ENCODE data around the gene KRT36.

The KRT36 gene

DNA sequence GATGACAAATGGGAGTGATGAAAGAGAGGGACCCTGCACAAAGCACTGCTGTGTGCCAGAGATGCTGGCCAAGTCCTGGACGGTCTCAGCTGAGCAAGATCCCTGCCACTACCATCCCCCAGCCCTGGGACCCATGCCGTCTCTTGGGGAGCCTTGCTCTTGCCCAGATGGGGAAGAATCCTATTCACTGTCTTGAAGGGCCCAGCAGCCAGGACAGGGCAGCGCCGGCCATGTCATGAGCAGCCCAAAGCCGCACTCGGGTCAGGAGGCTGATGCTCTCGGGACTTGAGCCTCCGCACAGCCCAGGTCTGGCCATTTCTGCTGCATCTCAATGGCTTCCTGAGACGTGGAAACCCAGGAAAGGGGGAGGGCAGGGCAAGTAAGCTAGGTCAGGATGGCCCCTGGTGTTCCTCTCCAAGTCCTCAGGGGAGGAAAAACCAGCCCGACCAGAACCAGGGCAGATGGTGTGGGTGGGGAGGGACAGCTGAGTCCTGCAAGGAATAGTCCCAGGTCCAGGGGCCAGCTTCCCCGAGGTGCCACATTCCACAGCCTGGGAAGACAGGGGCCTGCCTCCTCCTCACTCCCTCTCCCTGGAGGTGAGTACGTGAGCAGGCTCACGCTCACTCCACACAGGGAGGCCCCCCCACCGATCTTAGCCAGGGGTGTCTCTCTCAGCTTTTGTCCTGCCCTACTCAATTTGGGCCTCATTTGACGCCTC, 46.2 kb upstream of the KRT36 start:
- TF ChIP-seq, protein P1, sequence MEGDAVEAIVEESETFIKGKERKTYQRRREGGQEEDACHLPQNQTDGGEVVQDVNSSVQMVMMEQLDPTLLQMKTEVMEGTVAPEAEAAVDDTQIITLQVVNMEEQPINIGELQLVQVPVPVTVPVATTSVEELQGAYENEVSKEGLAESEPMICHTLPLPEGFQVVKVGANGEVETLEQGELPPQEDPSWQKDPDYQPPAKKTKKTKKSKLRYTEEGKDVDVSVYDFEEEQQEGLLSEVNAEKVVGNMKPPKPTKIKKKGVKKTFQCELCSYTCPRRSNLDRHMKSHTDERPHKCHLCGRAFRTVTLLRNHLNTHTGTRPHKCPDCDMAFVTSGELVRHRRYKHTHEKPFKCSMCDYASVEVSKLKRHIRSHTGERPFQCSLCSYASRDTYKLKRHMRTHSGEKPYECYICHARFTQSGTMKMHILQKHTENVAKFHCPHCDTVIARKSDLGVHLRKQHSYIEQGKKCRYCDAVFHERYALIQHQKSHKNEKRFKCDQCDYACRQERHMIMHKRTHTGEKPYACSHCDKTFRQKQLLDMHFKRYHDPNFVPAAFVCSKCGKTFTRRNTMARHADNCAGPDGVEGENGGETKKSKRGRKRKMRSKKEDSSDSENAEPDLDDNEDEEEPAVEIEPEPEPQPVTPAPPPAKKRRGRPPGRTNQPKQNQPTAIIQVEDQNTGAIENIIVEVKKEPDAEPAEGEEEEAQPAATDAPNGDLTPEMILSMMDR (IDR thresholded peaks at IDR 0.05; ENCODE audit: borderline replicate concordance, insufficient read depth, low read depth, low read length), result no peak

DNA sequence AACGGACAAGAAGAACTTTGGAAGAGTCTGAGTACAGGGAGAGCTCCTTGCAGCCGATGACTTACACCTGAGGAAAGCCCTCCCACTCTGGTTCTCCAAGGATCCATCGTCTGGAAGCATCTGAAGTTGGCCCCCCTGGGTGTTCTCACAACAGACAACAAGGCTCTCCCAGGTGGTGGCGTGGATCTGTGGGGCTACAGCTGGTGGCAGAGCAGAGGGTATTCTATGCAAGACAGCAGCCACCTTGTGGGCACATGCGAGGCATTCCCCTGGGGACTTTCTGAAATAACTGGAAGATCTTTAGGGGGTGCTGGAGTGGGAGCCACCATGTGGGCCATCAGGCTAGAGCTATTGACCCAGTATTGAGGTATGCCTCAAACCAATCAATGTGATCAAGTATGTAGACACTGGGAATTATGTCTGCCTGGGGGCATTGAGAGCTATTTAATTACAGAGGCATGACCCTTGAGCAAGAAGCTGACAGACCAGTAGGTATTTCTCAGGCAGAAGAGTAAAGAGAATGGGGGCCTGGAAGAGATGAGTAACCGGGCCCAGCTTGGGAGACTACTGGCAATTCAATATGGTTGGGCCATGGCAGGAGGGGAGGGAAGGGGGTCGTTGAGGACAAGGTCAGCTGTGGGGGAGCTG, 45.3 kb upstream of the KRT36 start:
- TF ChIP-seq, protein P1 (IDR thresholded peaks at IDR 0.05; ENCODE audit: borderline replicate concordance, insufficient read depth, low read depth, low read length), result no peak
- no peak overlapping the region for H3K4me3 ChIP-seq (ENCODE audit: low read depth, low read length)

More for the DNA sequence above, 46.2 kb upstream of the KRT36 start:
- H3K4me3 ChIP-seq (ENCODE audit: low read depth, low read length), result no peak overlapping the region

DNA sequence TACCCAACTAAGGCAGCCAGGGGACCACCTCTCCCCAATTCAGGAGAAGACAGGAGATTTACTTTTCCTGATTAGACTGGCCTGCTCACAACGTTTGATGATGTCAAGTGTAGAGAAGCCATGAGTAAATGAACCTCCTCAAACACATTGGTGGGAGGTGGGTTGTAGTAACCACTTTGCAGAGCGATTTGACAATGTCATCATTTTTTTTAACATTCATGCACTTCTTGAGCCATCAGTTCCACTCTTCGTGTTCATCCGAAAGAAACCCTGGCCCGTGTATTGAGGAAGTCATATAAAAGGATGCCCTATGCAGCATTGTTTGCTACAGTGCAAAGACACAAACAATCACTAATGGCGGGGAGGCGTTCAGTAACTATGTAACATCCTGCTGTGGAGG, 43.9 kb upstream of the KRT36 start:
- TF ChIP-seq, protein P1 (IDR thresholded peaks at IDR 0.05; ENCODE audit: borderline replicate concordance, insufficient read depth, low read depth, low read length), result no peak
- no peak overlapping the region for H3K4me3 ChIP-seq (ENCODE audit: low read depth, low read length)

DNA sequence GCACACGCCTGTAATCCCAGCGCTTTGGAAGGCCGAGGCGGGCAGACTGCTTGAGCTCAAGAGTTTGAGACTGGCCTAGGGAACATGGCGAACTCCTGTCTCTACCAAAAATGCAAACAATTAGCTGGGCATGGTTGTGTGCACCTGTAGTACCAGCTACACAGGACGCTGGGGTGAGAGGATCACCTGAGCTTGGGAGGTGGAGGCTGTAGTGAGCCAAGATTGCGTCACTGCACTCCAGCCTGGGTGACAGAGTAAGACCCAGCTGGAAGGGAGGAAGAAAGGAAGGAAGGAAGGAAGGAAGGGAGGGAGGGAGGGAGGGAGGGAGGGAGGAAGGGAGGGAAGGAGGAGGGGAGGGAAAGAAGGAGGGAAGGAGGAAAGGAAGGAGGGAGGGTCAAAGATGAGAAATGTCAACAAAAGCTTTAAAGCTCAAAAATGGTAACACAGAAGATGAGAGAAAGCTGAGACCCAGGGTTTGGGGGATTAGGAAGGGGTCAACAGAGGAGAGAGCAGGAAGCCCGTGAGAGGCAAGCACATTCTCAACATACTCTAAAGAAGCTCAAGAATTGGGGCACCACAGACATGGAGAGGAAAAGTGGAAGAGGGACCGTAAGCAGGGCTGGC, 43.3 kb upstream of the KRT36 start:
- TF ChIP-seq, protein P1 (IDR thresholded peaks at IDR 0.05; ENCODE audit: borderline replicate concordance, insufficient read depth, low read depth, low read length), result no peak

DNA sequence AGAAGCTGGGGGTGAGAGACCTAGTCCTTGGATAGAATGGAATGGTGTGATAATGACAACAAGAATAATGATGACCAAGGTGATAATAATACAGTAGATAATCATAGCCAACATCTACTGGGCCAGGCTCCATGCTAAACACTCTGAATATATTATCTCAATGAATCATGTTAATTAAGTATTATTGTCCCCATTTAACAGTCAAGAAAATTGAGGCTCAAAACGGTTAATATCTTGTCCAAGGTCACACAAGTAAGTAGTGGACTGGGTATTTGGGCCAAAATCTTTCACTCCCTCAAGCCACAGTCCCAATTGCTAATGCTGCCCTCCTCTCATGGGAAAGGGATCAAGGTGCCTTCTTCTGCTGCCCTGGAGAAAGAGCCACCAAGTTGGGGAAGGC, 42.3 kb upstream of the KRT36 start:
- TF ChIP-seq, protein P1 (IDR thresholded peaks at IDR 0.05; ENCODE audit: borderline replicate concordance, insufficient read depth, low read depth, low read length), result no peak

More for the DNA sequence above, 43.3 kb upstream of the KRT36 start:
- H3K4me3 ChIP-seq (ENCODE audit: low read depth, low read length), result no peak overlapping the region

DNA sequence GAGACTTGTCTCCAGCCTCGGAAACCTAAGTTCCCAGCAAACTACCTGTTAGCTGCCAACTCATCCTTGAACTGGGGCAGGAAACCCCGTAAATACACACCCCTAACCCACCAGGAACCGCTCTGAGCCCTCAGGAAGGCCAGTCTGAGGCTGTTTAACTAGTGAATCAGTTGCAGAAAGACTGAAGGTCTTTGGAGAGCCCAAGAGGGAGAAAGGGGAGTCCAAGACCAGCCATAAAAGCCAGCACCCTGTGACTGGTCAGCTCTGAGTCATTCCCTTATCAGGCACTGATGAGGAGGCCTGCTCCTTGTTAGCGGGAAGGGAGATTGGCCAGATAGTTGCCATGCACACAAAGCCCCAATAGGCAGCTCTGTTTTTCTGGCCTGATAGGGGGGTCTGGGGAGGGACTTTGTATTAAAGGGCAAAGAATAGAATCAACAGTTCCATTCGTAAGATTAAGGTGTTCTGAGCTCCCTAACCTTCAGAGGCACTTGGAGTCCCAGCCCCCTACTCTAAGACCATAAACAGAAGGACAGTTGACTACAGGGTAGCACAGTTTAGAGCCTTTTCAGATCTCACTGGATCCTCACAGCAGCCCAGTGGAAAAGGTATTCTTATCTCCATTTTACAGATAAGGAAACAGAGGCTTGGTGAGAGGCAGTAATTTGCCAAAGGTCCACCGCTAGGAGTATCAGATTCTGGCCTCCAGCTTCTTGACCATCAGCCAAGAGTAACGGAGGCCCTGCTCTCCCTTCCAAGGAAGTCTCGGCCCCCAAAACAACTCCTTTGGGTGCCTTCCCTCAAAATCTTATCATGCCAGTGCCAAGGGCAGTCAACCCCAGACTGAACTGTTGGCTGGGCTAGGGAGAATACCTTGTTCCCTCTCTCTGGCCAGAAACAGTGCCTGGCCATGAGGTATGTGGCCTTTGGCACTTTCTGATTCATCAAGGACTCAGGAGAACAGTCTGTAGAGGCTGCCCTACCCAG, 40.6 kb upstream of the KRT36 start:
- TF ChIP-seq, protein P1 (IDR thresholded peaks at IDR 0.05; ENCODE audit: borderline replicate concordance, insufficient read depth, low read depth, low read length), result no peak
- H3K4me3 ChIP-seq (ENCODE audit: low read depth, low read length), result no peak overlapping the region

More for the DNA sequence above, 42.3 kb upstream of the KRT36 start:
- no peak overlapping the region for H3K4me3 ChIP-seq (ENCODE audit: low read depth, low read length)
